Suprapubic skin (tissue), 4 donors: ENCODE data around the gene CFH. TPM values are rescaled to one million over a fixed set of nuclear protein-coding genes. Genes with fewer than 3 reads are reported as not detected.

Source experiments
- DNase-seq, 2 donors: peaks; one replicate each; pipeline ENCODE4 v3.0.0-alpha.2; 2019; ENCODE audit warnings: low spot score in 2 of 2
- H3K27ac ChIP-seq: fragments of 200-600 bp; sonication (generic); one replicate; pipeline ENCODE4 v1.5.1; 2019
- H3K27me3 ChIP-seq: fragments of 200-600 bp; sonication (generic); one replicate; pipeline ENCODE4 v1.5.1; 2019
- H3K36me3 ChIP-seq: fragments of 200-600 bp; sonication (generic); one replicate; pipeline ENCODE4 v1.5.1; 2019
- H3K4me1 ChIP-seq: fragments of 200-600 bp; sonication (generic); one replicate; pipeline ENCODE4 v1.5.1; 2019
- H3K4me3 ChIP-seq: fragments of 200-600 bp; sonication (generic); one replicate; pipeline ENCODE4 v1.5.1; 2019; ENCODE audit warnings: mild to moderate bottlenecking
- H3K9me3 ChIP-seq: fragments of 200-600 bp; sonication (generic); one replicate; pipeline ENCODE4 v1.5.1; 2019
- CTCF ChIP-seq, 2 donors: fragments of 200-600 bp in 1 of 2; fragments of 450-650 bp in 1 of 2; sonication (generic) in 1 of 2; IDR thresholded peaks; one replicate each; pipeline ENCODE4 v1.5.1; 2016 to 2019; ENCODE audit warnings: antibody characterized with exemption in 2 of 2, mild to moderate bottlenecking in 1 of 2, moderate library complexity in 1 of 2
- EP300 ChIP-seq: sonication (generic); formaldehyde crosslinking; IDR thresholded peaks from one replicate; pipeline ENCODE4 v1.6.1; 2017; ENCODE audit warnings: antibody characterized with exemption
- POLR2A ChIP-seq, 2 donors: fragments of 450-650 bp; IDR thresholded peaks; one replicate each; pipeline ENCODE4 v1.6.1; 2017; ENCODE audit warnings: antibody characterized with exemption in 2 of 2, mild to moderate bottlenecking in 2 of 2, moderate library complexity in 2 of 2
- POLR2AphosphoS5 ChIP-seq, 3 donors: sonication (generic); formaldehyde crosslinking; IDR thresholded peaks; one replicate each; pipeline ENCODE4 v1.6.1; 2017; ENCODE audit warnings: antibody characterized with exemption in 3 of 3
- WGBS: methylation state at CpG from one replicate; pipeline ENCODE4 v1.1.5; 2018; 5-methylcytosine and 5-hydroxymethylcytosine counted together
- total RNA-seq, 4 donors: library from RNA; depleted of rRNA; stranded (reverse); fragments of >200 nt; gene quantifications; one replicate each; pipeline ENCODE4 v1.1.0, GENCODE V29; 2016

CFH gene
- total RNA-seq, 4 donors from 2014 or later: 12.8 to 45.2 (median 27.3) TPM

GRCh38 chr1:196661345-196661744 lies 9.5 kb downstream of the CFH start:
- TF ChIP-seq POLR2A (IDR thresholded peaks at IDR 0.05) (no peak), CTCF (IDR thresholded peaks at IDR 0.05) (no peak), EP300 (no peak), POLR2AphosphoS5 (IDR thresholded peaks at IDR 0.05) (no peak)
- H3K27ac ChIP-seq: no peak overlapping the region
- H3K9me3 ChIP-seq: no peaks in the 10 kb centered on the region
- no peaks in the 10 kb centered on the region for H3K36me3 ChIP-seq
- no peaks in the 10 kb centered on the region for H3K27me3 ChIP-seq
- no peak for DNase-seq
- 0% methylated on average over 1 of the region's 1 CpG for WGBS
- H3K4me1 ChIP-seq: peaks cover 3% of the 10 kb centered on the region
- H3K4me3 ChIP-seq: no peak overlapping the region

GRCh38 chr1:196667131-196667530 lies 15.3 kb downstream of the CFH start:
- DNase-seq: no peak
- no peaks in the 10 kb centered on the region for H3K36me3 ChIP-seq
- H3K9me3 ChIP-seq: no peaks in the 10 kb centered on the region
- TF ChIP-seq POLR2AphosphoS5 (IDR thresholded peaks at IDR 0.05) (no peak), EP300 (no peak), POLR2A (IDR thresholded peaks at IDR 0.05) (no peak), CTCF (IDR thresholded peaks at IDR 0.05) (no peak)
- no peak overlapping the region for H3K27ac ChIP-seq
- H3K4me1 ChIP-seq: no peaks in the 10 kb centered on the region
- no peaks in the 10 kb centered on the region for H3K27me3 ChIP-seq
- 79% methylated on average over 1 of the region's 1 CpG for WGBS
- no peak overlapping the region for H3K4me3 ChIP-seq

- no peaks in the 10 kb centered on the region for H3K4me1 ChIP-seq
- WGBS: 69% methylated on average over 2 of the region's 2 CpGs
- H3K27me3 ChIP-seq: no peaks in the 10 kb centered on the region
- no peaks in the 10 kb centered on the region for H3K9me3 ChIP-seq
- H3K4me3 ChIP-seq: no peak overlapping the region
- DNase-seq: no peak
- H3K27ac ChIP-seq: no peak overlapping the region
- no peaks in the 10 kb centered on the region for H3K36me3 ChIP-seq
- TF ChIP-seq POLR2A (IDR thresholded peaks at IDR 0.05) (no peak), CTCF (IDR thresholded peaks at IDR 0.05) (no peak), EP300 (no peak), POLR2AphosphoS5 (IDR thresholded peaks at IDR 0.05) (no peak)
Observed at GRCh38 chr1:196669051-196669450, 17.2 kb downstream of the CFH start.

- no peak for DNase-seq
- no peak overlapping the region for H3K27ac ChIP-seq
- no peaks in the 10 kb centered on the region for H3K9me3 ChIP-seq
- H3K27me3 ChIP-seq: no peaks in the 10 kb centered on the region
- H3K36me3 ChIP-seq: no peaks in the 10 kb centered on the region
- TF ChIP-seq POLR2A (IDR thresholded peaks at IDR 0.05) (no peak), CTCF (IDR thresholded peaks at IDR 0.05) (no peak), EP300 (no peak), POLR2AphosphoS5 (IDR thresholded peaks at IDR 0.05) (no peak)
- no peak overlapping the region for H3K4me3 ChIP-seq
- no peaks in the 10 kb centered on the region for H3K4me1 ChIP-seq
Observed at GRCh38 chr1:196669693-196670092, 17.9 kb downstream of the CFH start.

GRCh38 chr1:196674908-196675307 lies 23.1 kb downstream of the CFH start:
- no peaks in the 10 kb centered on the region for H3K36me3 ChIP-seq
- no peak for TF ChIP-seq POLR2A (IDR thresholded peaks at IDR 0.05)
- TF ChIP-seq EP300: no peak
- no peak for TF ChIP-seq POLR2AphosphoS5 (IDR thresholded peaks at IDR 0.05)
- no peak for TF ChIP-seq CTCF (IDR thresholded peaks at IDR 0.05)
- H3K27ac ChIP-seq: no peak overlapping the region
- no peaks in the 10 kb centered on the region for H3K9me3 ChIP-seq
- no peaks in the 10 kb centered on the region for H3K4me1 ChIP-seq
- DNase-seq: no peak
- no peak overlapping the region for H3K4me3 ChIP-seq
- H3K27me3 ChIP-seq: no peaks in the 10 kb centered on the region
